Measurements from ENCODE around the gene RNF125.

The RNF125 gene

GRCh38 chr18:32036506-32037180 is 18.0 kb downstream of the RNF125 start:
- no peaks in the 10 kb centered on the region for H3K27me3 ChIP-seq (ENCODE audit: insufficient read depth, poor library complexity, severe bottlenecking)
- TF ChIP-seq GABPA (IDR thresholded peaks at IDR 0.05; ENCODE audit: low read depth) (no peak), REST (IDR thresholded peaks at IDR 0.05; ENCODE audit: insufficient replicate concordance, low read depth) (no peak), SPI1 (IDR thresholded peaks at IDR 0.05; ENCODE audit: borderline replicate concordance, low read depth) (no peak), POLR2AphosphoS5 (IDR thresholded peaks at IDR 0.05; ENCODE audit: low read depth) (no peak)
- TF ChIP-seq, protein P1, sequence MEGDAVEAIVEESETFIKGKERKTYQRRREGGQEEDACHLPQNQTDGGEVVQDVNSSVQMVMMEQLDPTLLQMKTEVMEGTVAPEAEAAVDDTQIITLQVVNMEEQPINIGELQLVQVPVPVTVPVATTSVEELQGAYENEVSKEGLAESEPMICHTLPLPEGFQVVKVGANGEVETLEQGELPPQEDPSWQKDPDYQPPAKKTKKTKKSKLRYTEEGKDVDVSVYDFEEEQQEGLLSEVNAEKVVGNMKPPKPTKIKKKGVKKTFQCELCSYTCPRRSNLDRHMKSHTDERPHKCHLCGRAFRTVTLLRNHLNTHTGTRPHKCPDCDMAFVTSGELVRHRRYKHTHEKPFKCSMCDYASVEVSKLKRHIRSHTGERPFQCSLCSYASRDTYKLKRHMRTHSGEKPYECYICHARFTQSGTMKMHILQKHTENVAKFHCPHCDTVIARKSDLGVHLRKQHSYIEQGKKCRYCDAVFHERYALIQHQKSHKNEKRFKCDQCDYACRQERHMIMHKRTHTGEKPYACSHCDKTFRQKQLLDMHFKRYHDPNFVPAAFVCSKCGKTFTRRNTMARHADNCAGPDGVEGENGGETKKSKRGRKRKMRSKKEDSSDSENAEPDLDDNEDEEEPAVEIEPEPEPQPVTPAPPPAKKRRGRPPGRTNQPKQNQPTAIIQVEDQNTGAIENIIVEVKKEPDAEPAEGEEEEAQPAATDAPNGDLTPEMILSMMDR (IDR thresholded peaks at IDR 0.05; ENCODE audit: insufficient read depth, low read length) = no peak
- H3K27ac ChIP-seq (replicated peaks) = no peak overlapping the region
- H3K4me3 ChIP-seq (replicated peaks; ENCODE audit: insufficient read depth, low read length) = no peak overlapping the region
- DNase-seq (ENCODE audit: low read depth in 1 of 2, low spot score in 1 of 2) = no peak

DNA sequence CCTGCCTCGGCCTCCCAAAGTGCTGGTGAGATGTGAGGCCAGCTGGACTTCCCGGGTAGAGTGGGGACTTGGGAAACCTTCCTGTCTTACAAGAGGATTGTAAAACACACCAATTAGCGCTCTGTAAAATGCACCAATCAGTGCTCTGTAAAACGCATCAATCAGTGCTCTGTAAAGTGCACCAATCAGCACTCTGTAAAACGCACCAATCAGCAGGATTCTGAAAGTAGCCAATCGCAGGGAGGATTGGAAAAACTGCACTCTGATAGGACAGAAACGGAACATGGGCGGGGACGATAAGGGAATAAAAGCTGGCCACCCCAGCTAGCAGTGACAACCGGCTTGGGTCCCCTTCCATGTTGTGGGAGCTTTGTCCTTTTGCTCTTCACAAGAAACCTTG is 19.0 kb downstream of the RNF125 start:
- no peak for DNase-seq (ENCODE audit: low read depth in 1 of 2, low spot score in 1 of 2)
- no peak overlapping the region for H3K4me3 ChIP-seq (replicated peaks; ENCODE audit: insufficient read depth, low read length)
- TF ChIP-seq SPI1 (IDR thresholded peaks at IDR 0.05; ENCODE audit: borderline replicate concordance, low read depth) (no peak), POLR2AphosphoS5 (IDR thresholded peaks at IDR 0.05; ENCODE audit: low read depth) (no peak), REST (IDR thresholded peaks at IDR 0.05; ENCODE audit: insufficient replicate concordance, low read depth) (no peak), GABPA (IDR thresholded peaks at IDR 0.05; ENCODE audit: low read depth) (no peak)
- TF ChIP-seq, protein P1 (IDR thresholded peaks at IDR 0.05; ENCODE audit: insufficient read depth, low read length) = no peak
- no peaks in the 10 kb centered on the region for H3K27me3 ChIP-seq (ENCODE audit: insufficient read depth, poor library complexity, severe bottlenecking)
- no peak overlapping the region for H3K27ac ChIP-seq (replicated peaks)

- TF ChIP-seq REST (IDR thresholded peaks at IDR 0.05; ENCODE audit: insufficient replicate concordance, low read depth) (no peak), SPI1 (IDR thresholded peaks at IDR 0.05; ENCODE audit: borderline replicate concordance, low read depth) (0 out of 2 replicates have a peak, but pooled peaks have one; percentile 11), GABPA (IDR thresholded peaks at IDR 0.05; ENCODE audit: low read depth) (no peak), POLR2AphosphoS5 (IDR thresholded peaks at IDR 0.05; ENCODE audit: low read depth) (peak; percentile 73)
- TF ChIP-seq, protein P1 (IDR thresholded peaks at IDR 0.05; ENCODE audit: insufficient read depth, low read length) = no peak
- DNase-seq (ENCODE audit: low read depth in 1 of 2, low spot score in 1 of 2) = peak; percentile 67 to 77
- Histone ChIP-seq H3K27me3 (ENCODE audit: insufficient read depth, poor library complexity, severe bottlenecking) (no peaks in the 10 kb centered on the region), H3K4me3 (replicated peaks; ENCODE audit: insufficient read depth, low read length) (no peak overlapping the region), H3K27ac (replicated peaks) (peak overlapping the region; percentile 87)
These were observed 22.3 kb downstream of the RNF125 start for GRCh38 chr18:32040936-32041335.

Data from HL-60 (cell line).